Right lobe of liver (tissue), 6 donors: ENCODE results near the gene TTC7B. TPM values are rescaled to one million over a fixed set of nuclear protein-coding genes. Genes with fewer than 3 reads are reported as not detected.

Experiments
- ATAC-seq, 4 donors: fragments of 200-7000 bp; cut with Tn5 transposase; one replicate each; pipeline ENCODE4 v1.9.1; 2020; ENCODE audit warnings: mild to moderate bottlenecking in 4 of 4, moderate library complexity in 4 of 4
- DNase-seq, 3 donors: peaks; one replicate each; pipeline ENCODE4 v3.0.0-alpha.2; 2020
- H3K27ac ChIP-seq, 3 donors: fragments of 200-600 bp; one replicate each; pipeline ENCODE4 v1.8.0; 2022
- H3K27me3 ChIP-seq, 2 donors: fragments of 200-600 bp; one replicate each; pipeline ENCODE4 v1.8.0; 2022
- H3K36me3 ChIP-seq, 4 donors: fragments of 200-600 bp; sonication (generic) in 1 of 4; one replicate each; pipeline versions ENCODE4 v1.5.1 to v1.8.0; 2017 to 2022; ENCODE audit warnings: control low read depth in 1 of 4
- H3K4me1 ChIP-seq, 4 donors: fragments of 200-600 bp; sonication (generic) in 1 of 4; one replicate each; pipeline versions ENCODE4 v1.5.1 to v1.8.0; 2017 to 2022; ENCODE audit warnings: control low read depth in 1 of 4
- H3K4me3 ChIP-seq, 3 donors: fragments of 200-600 bp; one replicate each; pipeline ENCODE4 v1.8.0; 2022
- H3K9me3 ChIP-seq, 4 donors: fragments of 200-600 bp; sonication (generic) in 1 of 4; one replicate each; pipeline versions ENCODE4 v1.5.1 to v1.8.0; 2017 to 2022; ENCODE audit warnings: control low read depth in 1 of 4
- CTCF ChIP-seq, 4 donors: fragments of 200-600 bp in 3 of 4; fragments of 450-650 bp in 1 of 4; IDR thresholded peaks; one replicate each; pipeline versions ENCODE4 v1.5.1 to v1.8.0; 2016 to 2022; ENCODE audit warnings: antibody characterized with exemption in 4 of 4, mild to moderate bottlenecking in 2 of 4
- POLR2A ChIP-seq: fragments of 450-650 bp; IDR thresholded peaks from one replicate; pipeline ENCODE4 v1.6.1; 2017; ENCODE audit warnings: antibody characterized with exemption, mild to moderate bottlenecking
- WGBS: methylation state at CpG from one replicate; pipeline ENCODE4 v1.1.6; 2018; ENCODE audit warnings: low coverage, low lambda C conversion rate; ENCODE audit not compliant: insufficient coverage; ENCODE audit errors: missing lambda C conversion rate; 5-methylcytosine and 5-hydroxymethylcytosine counted together
- intact Hi-C, 2 donors: fragments of 100-400 bp; cut with DNase I; formaldehyde crosslinking; loops; one replicate each; pipeline versions ENCODE4 v1.11.2 to v1.14.1; 2022
- total RNA-seq, 6 experiments: library from RNA; depleted of rRNA in 2 of 6; stranded (reverse); fragments of >200 nt in 2 of 6; fragmentation: NEBNext Ultra II Directional in 3 of 6; extraction: Animal tissue kit (Norgen Biotek cat#: 25700) in 3 of 6; gene quantifications; one replicate each; pipeline versions ENCODE4 v1.1.0 to v1.2.4, GENCODE V29; 2016 to 2023
- donor health status: DM: no; HTN: yes; CAD: no.
- donor health status: DM: no; HTN: no; CAD: no.
- donor health status: DM: no; HTN: no; CAD: no.
- donor health status: DM: no; HTN: yes; CAD: no.
- donor health status: DM: no; HTN: yes; CAD: no.

The TTC7B gene
- total RNA-seq, 6 experiments from 2014 or later, result 18.4 to 56.1 (median 37.5) TPM

- WGBS, result 48% methylated on average over 7 of the region's 10 CpGs
- Histone ChIP-seq H3K27me3 (no peaks in the 10 kb centered on the region), H3K36me3 (peaks cover 0 to 7% (median 0%) of the 10 kb centered on the region in 4 donors), H3K27ac (no peak overlapping the region), H3K4me1 (no peaks in the 10 kb centered on the region), H3K4me3 (no peak overlapping the region), H3K9me3 (no peaks in the 10 kb centered on the region)
- ATAC-seq (no peak), DNase-seq (no peak)
- intact Hi-C loops, result no loop called here
- no peak for TF ChIP-seq POLR2A
- no peak for TF ChIP-seq CTCF (IDR thresholded peaks at IDR 0.05)
Measured at GRCh38 chr14:90538095-90538494, 278.1 kb downstream of the TTC7B start.

- ATAC-seq, result peak; percentile 30 to 58 (median 38)
- Histone ChIP-seq H3K27ac (no peak overlapping the region), H3K27me3 (no peaks in the 10 kb centered on the region), H3K9me3 (no peaks in the 10 kb centered on the region), H3K4me3 (no peak overlapping the region), H3K36me3 (peaks cover 0 to 7% (median 0%) of the 10 kb centered on the region in 4 donors), H3K4me1 (no peaks in the 10 kb centered on the region)
- 74% methylated on average over 18 of the region's 23 CpGs for WGBS
- DNase-seq, result peak in 1 of 3 donors; percentile 62
- intact Hi-C loops, result no loop called here
- no peak for TF ChIP-seq CTCF (IDR thresholded peaks at IDR 0.05)
- TF ChIP-seq POLR2A, result no peak
Measured at GRCh38 chr14:90536511-90537191, 279.6 kb downstream of the TTC7B start.

GRCh38 chr14:90536092-90536491 lies 280.1 kb downstream of the TTC7B start:
- no peak overlapping the region for H3K27ac ChIP-seq
- H3K9me3 ChIP-seq, result no peaks in the 10 kb centered on the region
- 66% methylated on average over 8 of the region's 11 CpGs for WGBS
- H3K4me3 ChIP-seq, result no peak overlapping the region
- ATAC-seq (peak; percentile 35 to 57 (median 45)), DNase-seq (peak in 1 of 3 donors; percentile 50)
- peaks cover 0 to 7% (median 0%) of the 10 kb centered on the region in 4 donors for H3K36me3 ChIP-seq
- intact Hi-C loops, result no loop called here
- no peaks in the 10 kb centered on the region for H3K27me3 ChIP-seq
- no peaks in the 10 kb centered on the region for H3K4me1 ChIP-seq
- TF ChIP-seq POLR2A, result no peak
- no peak for TF ChIP-seq CTCF (IDR thresholded peaks at IDR 0.05)

- peaks cover 0 to 7% (median 0%) of the 10 kb centered on the region in 4 donors for H3K36me3 ChIP-seq
- no peak for DNase-seq
- no peak for TF ChIP-seq CTCF (IDR thresholded peaks at IDR 0.05)
- H3K27ac ChIP-seq, result no peak overlapping the region
- no peak overlapping the region for H3K4me3 ChIP-seq
- no peaks in the 10 kb centered on the region for H3K9me3 ChIP-seq
- no peaks in the 10 kb centered on the region for H3K4me1 ChIP-seq
- 80% methylated on average over 8 of the region's 14 CpGs for WGBS
- ATAC-seq, result no peak
- H3K27me3 ChIP-seq, result no peaks in the 10 kb centered on the region
- intact Hi-C loops, result no loop called here
Measured at GRCh38 chr14:90535556-90536090, 280.6 kb downstream of the TTC7B start.
